PFSK-1 (cell line): ENCODE results near the gene KCNJ5.

Experiments
- SIN3A ChIP-seq: IDR thresholded peaks from 2 replicates; pipeline ENCODE4 v1.6.1; 2012; ENCODE audit warnings: mild to moderate bottlenecking, low read length, moderate library complexity, borderline replicate concordance; ENCODE audit not compliant: insufficient read depth
- TAF1 ChIP-seq: IDR thresholded peaks from 2 replicates; pipeline ENCODE4 v1.6.1; 2012; ENCODE audit warnings: low read length, control low read depth, borderline replicate concordance; ENCODE audit not compliant: insufficient read depth
- TF ChIP-seq, protein P1 (sequence below), 2 experiments: IDR thresholded peaks; 2 replicates each; pipeline versions ENCODE4 v1.6.1 to v1.8.0; 2011 to 2012; ENCODE audit warnings: low read depth in 2 of 2, low read length in 2 of 2, control low read depth in 1 of 2, inconsistent platforms in 1 of 2, mild to moderate bottlenecking in 1 of 2, moderate library complexity in 1 of 2; ENCODE audit not compliant: insufficient read depth in 1 of 2

DNA sequence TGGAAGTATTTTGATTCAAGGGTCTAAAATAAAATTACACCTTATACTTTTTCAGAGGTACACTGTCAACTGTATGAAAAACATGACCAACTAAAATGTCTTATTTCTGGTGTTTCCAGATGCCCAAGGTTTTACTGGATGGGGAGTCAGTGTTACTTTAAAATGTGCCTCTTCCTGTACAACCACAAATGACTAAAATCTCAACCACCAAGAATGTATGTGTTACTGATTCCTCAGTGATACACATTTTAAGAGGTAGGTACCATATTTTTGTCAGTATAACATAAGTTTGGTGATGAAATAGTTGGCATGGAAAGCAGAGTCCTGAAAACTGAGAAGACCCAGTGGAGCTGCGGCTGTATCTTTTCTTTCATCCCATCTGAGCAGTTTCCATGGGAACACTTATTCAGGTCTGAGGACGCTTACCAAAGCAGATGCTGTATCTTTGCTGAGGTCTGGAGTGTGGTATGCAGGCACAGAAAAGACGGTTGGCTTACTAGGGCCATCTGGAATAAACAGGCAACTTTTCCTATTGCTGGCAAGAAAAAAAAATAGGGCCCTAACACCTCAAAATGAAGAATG, 72.7 kb downstream of the KCNJ5 start:
- TF ChIP-seq SIN3A (no peak), TAF1 (no peak)
- TF ChIP-seq, protein P1, sequence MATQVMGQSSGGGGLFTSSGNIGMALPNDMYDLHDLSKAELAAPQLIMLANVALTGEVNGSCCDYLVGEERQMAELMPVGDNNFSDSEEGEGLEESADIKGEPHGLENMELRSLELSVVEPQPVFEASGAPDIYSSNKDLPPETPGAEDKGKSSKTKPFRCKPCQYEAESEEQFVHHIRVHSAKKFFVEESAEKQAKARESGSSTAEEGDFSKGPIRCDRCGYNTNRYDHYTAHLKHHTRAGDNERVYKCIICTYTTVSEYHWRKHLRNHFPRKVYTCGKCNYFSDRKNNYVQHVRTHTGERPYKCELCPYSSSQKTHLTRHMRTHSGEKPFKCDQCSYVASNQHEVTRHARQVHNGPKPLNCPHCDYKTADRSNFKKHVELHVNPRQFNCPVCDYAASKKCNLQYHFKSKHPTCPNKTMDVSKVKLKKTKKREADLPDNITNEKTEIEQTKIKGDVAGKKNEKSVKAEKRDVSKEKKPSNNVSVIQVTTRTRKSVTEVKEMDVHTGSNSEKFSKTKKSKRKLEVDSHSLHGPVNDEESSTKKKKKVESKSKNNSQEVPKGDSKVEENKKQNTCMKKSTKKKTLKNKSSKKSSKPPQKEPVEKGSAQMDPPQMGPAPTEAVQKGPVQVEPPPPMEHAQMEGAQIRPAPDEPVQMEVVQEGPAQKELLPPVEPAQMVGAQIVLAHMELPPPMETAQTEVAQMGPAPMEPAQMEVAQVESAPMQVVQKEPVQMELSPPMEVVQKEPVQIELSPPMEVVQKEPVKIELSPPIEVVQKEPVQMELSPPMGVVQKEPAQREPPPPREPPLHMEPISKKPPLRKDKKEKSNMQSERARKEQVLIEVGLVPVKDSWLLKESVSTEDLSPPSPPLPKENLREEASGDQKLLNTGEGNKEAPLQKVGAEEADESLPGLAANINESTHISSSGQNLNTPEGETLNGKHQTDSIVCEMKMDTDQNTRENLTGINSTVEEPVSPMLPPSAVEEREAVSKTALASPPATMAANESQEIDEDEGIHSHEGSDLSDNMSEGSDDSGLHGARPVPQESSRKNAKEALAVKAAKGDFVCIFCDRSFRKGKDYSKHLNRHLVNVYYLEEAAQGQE (IDR thresholded peaks at IDR 0.05; ENCODE audit: insufficient read depth in 1 of 2, low read depth in 2 of 2, low read length in 2 of 2): no peak
